Breast epithelium (tissue), 4 donors: ENCODE results near the gene ZDHHC21. TPM values are rescaled to one million over a fixed set of nuclear protein-coding genes. Genes with fewer than 3 reads are reported as not detected.
"Not testable (repeated sequence)": the region's sequence is repeated elsewhere in the genome, so short reads cannot be mapped to it uniquely, and the experiment has no call there.

Experiments used
- DNase-seq, 2 donors: peaks; one replicate each; pipeline ENCODE4 v3.0.0-alpha.2; 2019; ENCODE audit warnings: low spot score in 2 of 2
- H3K27ac ChIP-seq, 2 donors: fragments of 200-600 bp; sonication (generic) in 1 of 2; one replicate each; pipeline ENCODE4 v1.5.1; 2016 to 2019; ENCODE audit warnings: mild to moderate bottlenecking in 1 of 2
- H3K27me3 ChIP-seq, 2 donors: fragments of 200-600 bp; sonication (generic) in 1 of 2; one replicate each; pipeline versions ENCODE4 v1.5.1 to v1.6.0; 2017 to 2019; ENCODE audit warnings: control low read depth in 1 of 2, mild to moderate bottlenecking in 1 of 2
- H3K36me3 ChIP-seq: fragments of 200-600 bp; one replicate; pipeline ENCODE4 v1.5.1; 2019
- H3K4me1 ChIP-seq, 2 donors: fragments of 200-600 bp; sonication (generic); one replicate each; pipeline ENCODE4 v1.5.1; 2016 to 2019; ENCODE audit warnings: control low read depth in 1 of 2
- H3K4me3 ChIP-seq, 3 donors: fragments of 200-600 bp; sonication (generic); 1 replicate in 2 of 3; 2 replicates in 1 of 3; pipeline ENCODE4 v1.5.1; 2016 to 2019; ENCODE audit warnings: mild to moderate bottlenecking in 3 of 3, moderate library complexity in 2 of 3
- H3K9me3 ChIP-seq, 2 donors: fragments of 200-600 bp; sonication (generic) in 1 of 2; one replicate each; pipeline ENCODE4 v1.5.1; 2016 to 2019; ENCODE audit warnings: control low read depth in 1 of 2
- CTCF ChIP-seq, 3 donors: fragments of 450-650 bp; IDR thresholded peaks; one replicate each; pipeline ENCODE4 v1.5.1; 2016 to 2017; ENCODE audit warnings: antibody characterized with exemption in 3 of 3, mild to moderate bottlenecking in 3 of 3, moderate library complexity in 3 of 3
- POLR2A ChIP-seq: fragments of 450-650 bp; IDR thresholded peaks from one replicate; pipeline ENCODE4 v1.6.1; 2016; ENCODE audit warnings: antibody characterized with exemption, mild to moderate bottlenecking, moderate library complexity
- POLR2AphosphoS5 ChIP-seq, 3 donors: sonication (generic); formaldehyde crosslinking; IDR thresholded peaks; one replicate each; pipeline ENCODE4 v1.6.1; 2017; ENCODE audit warnings: antibody characterized with exemption in 3 of 3
- intact Hi-C: fragments of 100-400 bp; cut with DNase I; formaldehyde crosslinking; loops from one replicate; pipeline ENCODE4 v1.15.1; 2023; ENCODE audit warnings: low total_unique reads
- total RNA-seq, 3 donors: library from RNA; depleted of rRNA; stranded (reverse); fragments of >200 nt; gene quantifications; one replicate each; pipeline ENCODE4 v1.1.0, GENCODE V29; 2016

ZDHHC21 gene
- total RNA-seq, 3 donors from 2014 or later = 11.2 to 29.1 (median 11.5) TPM

- no peaks in the 10 kb centered on the region for H3K4me1 ChIP-seq
- peak overlapping the region; percentile 71 to 86 (median 75) for H3K4me3 ChIP-seq
- no peaks in the 10 kb centered on the region for H3K9me3 ChIP-seq
- H3K27me3 ChIP-seq = no peaks in the 10 kb centered on the region
- H3K36me3 ChIP-seq = no peaks in the 10 kb centered on the region
- intact Hi-C loops = no loop called here
- peak overlapping the region; percentile 66 to 83 for H3K27ac ChIP-seq
- TF ChIP-seq POLR2AphosphoS5 (IDR thresholded peaks at IDR 0.05) = no peak
- TF ChIP-seq CTCF (IDR thresholded peaks at IDR 0.05) = no peak
- TF ChIP-seq POLR2A = no peak
- no peak for DNase-seq
Measured at GRCh38 chr9:14692470-14693250, 572 bp downstream of the ZDHHC21 start.

GRCh38 chr9:14690948-14691730 lies 2.1 kb downstream of the ZDHHC21 start:
- DNase-seq = no peak
- Histone ChIP-seq H3K9me3 (no peaks in the 10 kb centered on the region), H3K27ac (no peak overlapping the region), H3K27me3 (no peaks in the 10 kb centered on the region), H3K36me3 (no peaks in the 10 kb centered on the region), H3K4me3 (no peak overlapping the region), H3K4me1 (no peaks in the 10 kb centered on the region)
- TF ChIP-seq CTCF (IDR thresholded peaks at IDR 0.05) (no peak), POLR2AphosphoS5 (IDR thresholded peaks at IDR 0.05) (no peak), POLR2A (no peak)
- intact Hi-C loops = no loop called here

- Histone ChIP-seq H3K36me3 (no peaks in the 10 kb centered on the region), H3K27ac (no peak overlapping the region), H3K9me3 (no peaks in the 10 kb centered on the region), H3K4me1 (no peaks in the 10 kb centered on the region), H3K27me3 (no peaks in the 10 kb centered on the region), H3K4me3 (no peak overlapping the region)
- TF ChIP-seq POLR2AphosphoS5 (IDR thresholded peaks at IDR 0.05) (no peak), CTCF (IDR thresholded peaks at IDR 0.05) (no peak), POLR2A (no peak)
- intact Hi-C loops = no loop called here
- DNase-seq = no peak
Measured at GRCh38 chr9:14687042-14687719, 6.1 kb downstream of the ZDHHC21 start.

- intact Hi-C loops = no loop called here
- H3K27ac ChIP-seq = no peak overlapping the region
- H3K9me3 ChIP-seq = no peaks in the 10 kb centered on the region
- no peak for TF ChIP-seq POLR2A
- TF ChIP-seq CTCF (IDR thresholded peaks at IDR 0.05) = no peak
- TF ChIP-seq POLR2AphosphoS5 (IDR thresholded peaks at IDR 0.05) = no peak
- no peaks in the 10 kb centered on the region for H3K36me3 ChIP-seq
- no peak for DNase-seq
- H3K4me1 ChIP-seq = no peaks in the 10 kb centered on the region
- H3K4me3 ChIP-seq = no peak overlapping the region
- H3K27me3 ChIP-seq = no peaks in the 10 kb centered on the region
Measured at GRCh38 chr9:14686168-14686567, 7.1 kb downstream of the ZDHHC21 start.

GRCh38 chr9:14682616-14683015 lies 10.6 kb downstream of the ZDHHC21 start:
- intact Hi-C loops, DNase-seq: not testable (repeated sequence)

More at GRCh38 chr9:14682616-14683015, 10.6 kb downstream of the ZDHHC21 start:
- not testable (repeated sequence) for H3K4me3 ChIP-seq, H3K36me3 ChIP-seq, H3K27ac ChIP-seq, H3K4me1 ChIP-seq, H3K27me3 ChIP-seq, H3K9me3 ChIP-seq
